Astrocyte (in vitro differentiated cells and primary cell): ENCODE measurements around the gene STXBP2. TPM values are rescaled to one million over a fixed set of nuclear protein-coding genes. Genes with fewer than 3 reads are reported as not detected.

Experiments used
- DNase-seq: peaks from one replicate; pipeline ENCODE4 v3.0.0-alpha.2; 2010; ENCODE audit warnings: low read depth
- FAIRE-seq: peaks from 2 replicates; lab custom pipeline; 2011; peaks lifted over from hg19 to GRCh38; lab: Jason Lieb, UNC
- H2AFZ ChIP-seq: 2 replicates; pipeline ENCODE4 v1.6.0; 2012; ENCODE audit warnings: low read depth, low read length, inconsistent platforms
- H3K27ac ChIP-seq: 2 replicates; pipeline ENCODE4 v1.5.1; 2011; ENCODE audit warnings: low read depth, low read length, inconsistent platforms
- H3K27me3 ChIP-seq: 2 replicates; pipeline ENCODE4 v1.6.0; 2011; ENCODE audit warnings: low read length, inconsistent platforms; ENCODE audit not compliant: insufficient read depth
- H3K36me3 ChIP-seq: 2 replicates; pipeline ENCODE4 v1.5.1; 2011; ENCODE audit warnings: low read length, inconsistent platforms; ENCODE audit not compliant: insufficient read depth
- H3K4me1 ChIP-seq: 2 replicates; pipeline ENCODE4 v1.5.1; 2011; ENCODE audit warnings: low read length, inconsistent platforms; ENCODE audit not compliant: insufficient read depth
- H3K4me2 ChIP-seq: 2 replicates; pipeline ENCODE4 v1.6.0; 2012; ENCODE audit warnings: low read length, inconsistent platforms
- H3K4me3 ChIP-seq: 2 replicates; pipeline ENCODE4 v1.5.1; 2011; ENCODE audit warnings: low read depth, mild to moderate bottlenecking, low read length, inconsistent platforms; ENCODE audit not compliant: insufficient read depth
- H3K79me2 ChIP-seq: 2 replicates; pipeline ENCODE4 v1.6.0; 2012; ENCODE audit warnings: mild to moderate bottlenecking, low read length, inconsistent platforms; ENCODE audit not compliant: insufficient read depth
- H3K9ac ChIP-seq: 2 replicates; pipeline ENCODE4 v1.6.0; 2012; ENCODE audit warnings: mild to moderate bottlenecking, low read length, inconsistent platforms
- H3K9me3 ChIP-seq: 2 replicates; pipeline ENCODE4 v1.5.1; 2012; ENCODE audit warnings: low read depth, mild to moderate bottlenecking, low read length, inconsistent platforms; ENCODE audit not compliant: insufficient read depth
- H4K20me1 ChIP-seq: 2 replicates; pipeline ENCODE4 v1.6.0; 2012; ENCODE audit warnings: low read length, inconsistent platforms; ENCODE audit not compliant: insufficient read depth
- H3K27ac Mint-ChIP-seq: one replicate; pipeline ENCODE4 v1.8.0; 2021; ENCODE audit warnings: mild to moderate bottlenecking, mixed read lengths; ENCODE audit not compliant: unreplicated experiment
- H3K27me3 Mint-ChIP-seq: one replicate; pipeline ENCODE4 v1.8.0; 2021; ENCODE audit warnings: low read depth, mixed read lengths; ENCODE audit not compliant: unreplicated experiment
- H3K36me3 Mint-ChIP-seq: one replicate; pipeline ENCODE4 v1.8.0; 2021; ENCODE audit warnings: low read depth, mixed read lengths; ENCODE audit not compliant: unreplicated experiment
- H3K4me1 Mint-ChIP-seq: one replicate; pipeline ENCODE4 v1.8.0; 2021; ENCODE audit warnings: low read depth, mixed read lengths; ENCODE audit not compliant: unreplicated experiment
- H3K4me3 Mint-ChIP-seq: one replicate; pipeline ENCODE4 v1.8.0; 2021; ENCODE audit warnings: mild to moderate bottlenecking, moderate library complexity, mixed read lengths; ENCODE audit not compliant: unreplicated experiment
- H3K9me3 Mint-ChIP-seq: one replicate; pipeline ENCODE4 v1.8.0; 2021; ENCODE audit warnings: mild to moderate bottlenecking, mixed read lengths; ENCODE audit not compliant: unreplicated experiment
- EZH2 ChIP-seq: IDR thresholded peaks from 2 replicates; pipeline ENCODE4 v1.6.1; 2012; ENCODE audit warnings: mild to moderate bottlenecking, low read length, inconsistent platforms; ENCODE audit not compliant: insufficient read depth
- total RNA-seq: library from RNA; stranded (reverse); gene quantifications from 2 replicates; pipeline ENCODE4 v1.2.1, GENCODE V29; 2021
- TF ChIP-seq, protein P1 (sequence below): IDR thresholded peaks from 2 replicates; pipeline ENCODE4 v1.5.1; 2011; ENCODE audit warnings: low read depth, mild to moderate bottlenecking, inconsistent platforms, low read length, moderate library complexity; ENCODE audit not compliant: insufficient read depth

Gene STXBP2
- total RNA-seq, 1 donor from 2014 or later, result 49.6 TPM

GRCh38 chr19:7668842-7669241 is 31.9 kb downstream of the STXBP2 start, which contains the start of gene RETN:
Gene RETN (plus strand): TSS chr19:7669049. CDS start chr19:7669327, 278 bp downstream.
- Histone ChIP-seq H3K4me2 (no peak within 1 kb of the TSS), H4K20me1 (no peaks in the 10 kb centered on the region), H3K36me3 (no peaks in the 10 kb centered on the region), H3K4me1 (no peaks in the 10 kb centered on the region), H3K4me3 (no peak within 1 kb of the TSS), H3K79me2 (no peaks in the 10 kb centered on the region), H3K27ac (no peak within 1 kb of the TSS), H2AFZ (no peak within 1 kb of the TSS), H3K27me3 (peaks cover 4% of the 10 kb centered on the region), H3K9me3 (no peaks in the 10 kb centered on the region), H3K9ac (no peak within 1 kb of the TSS)
- no peaks in the 10 kb centered on the region for H3K4me1 Mint-ChIP-seq
- H3K27me3 Mint-ChIP-seq, result peaks cover 67% of the 10 kb centered on the region
- TF ChIP-seq EZH2, result no peak
- TF ChIP-seq, protein P1, sequence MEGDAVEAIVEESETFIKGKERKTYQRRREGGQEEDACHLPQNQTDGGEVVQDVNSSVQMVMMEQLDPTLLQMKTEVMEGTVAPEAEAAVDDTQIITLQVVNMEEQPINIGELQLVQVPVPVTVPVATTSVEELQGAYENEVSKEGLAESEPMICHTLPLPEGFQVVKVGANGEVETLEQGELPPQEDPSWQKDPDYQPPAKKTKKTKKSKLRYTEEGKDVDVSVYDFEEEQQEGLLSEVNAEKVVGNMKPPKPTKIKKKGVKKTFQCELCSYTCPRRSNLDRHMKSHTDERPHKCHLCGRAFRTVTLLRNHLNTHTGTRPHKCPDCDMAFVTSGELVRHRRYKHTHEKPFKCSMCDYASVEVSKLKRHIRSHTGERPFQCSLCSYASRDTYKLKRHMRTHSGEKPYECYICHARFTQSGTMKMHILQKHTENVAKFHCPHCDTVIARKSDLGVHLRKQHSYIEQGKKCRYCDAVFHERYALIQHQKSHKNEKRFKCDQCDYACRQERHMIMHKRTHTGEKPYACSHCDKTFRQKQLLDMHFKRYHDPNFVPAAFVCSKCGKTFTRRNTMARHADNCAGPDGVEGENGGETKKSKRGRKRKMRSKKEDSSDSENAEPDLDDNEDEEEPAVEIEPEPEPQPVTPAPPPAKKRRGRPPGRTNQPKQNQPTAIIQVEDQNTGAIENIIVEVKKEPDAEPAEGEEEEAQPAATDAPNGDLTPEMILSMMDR, result no peak
- peaks cover 2% of the 10 kb centered on the region for H3K36me3 Mint-ChIP-seq
- no peak within 1 kb of the TSS for H3K4me3 Mint-ChIP-seq
- FAIRE-seq (no peak), DNase-seq (no peak)
- peaks cover 13% of the 10 kb centered on the region for H3K9me3 Mint-ChIP-seq
- H3K27ac Mint-ChIP-seq, result no peak within 1 kb of the TSS

DNA sequence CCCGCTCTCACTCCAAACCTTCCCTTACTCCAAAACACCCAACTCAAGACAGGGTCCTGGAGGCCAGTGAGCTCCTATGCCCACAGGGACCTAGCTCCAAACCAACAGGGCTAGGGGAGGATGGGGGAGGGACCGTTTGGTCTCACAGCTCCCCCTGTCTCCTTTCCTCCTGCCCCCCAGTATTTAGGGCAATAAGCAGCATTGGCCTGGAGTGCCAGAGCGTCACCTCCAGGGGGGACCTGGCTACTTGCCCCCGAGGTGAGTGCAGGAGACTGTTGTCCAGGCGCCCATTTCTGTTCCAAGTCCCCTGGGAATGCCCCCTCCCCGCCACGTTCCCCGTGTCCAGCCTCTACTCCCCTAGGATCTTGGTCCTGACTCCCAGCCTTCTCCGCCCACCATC is 32.7 kb downstream of the STXBP2 start:
- Mint-ChIP-seq H3K4me1 (no peaks in the 10 kb centered on the region), H3K36me3 (peaks cover 2% of the 10 kb centered on the region), H3K4me3 (no peak overlapping the region), H3K27me3 (peaks cover 69% of the 10 kb centered on the region), H3K27ac (no peak overlapping the region), H3K9me3 (peaks cover 16% of the 10 kb centered on the region)
- no peaks in the 10 kb centered on the region for H3K36me3 ChIP-seq
- H3K4me2 ChIP-seq, result no peak overlapping the region
- TF ChIP-seq EZH2, result no peak
- TF ChIP-seq, protein P1, result no peak
- no peak overlapping the region for H3K9ac ChIP-seq
- DNase-seq, result no peak
- no peaks in the 10 kb centered on the region for H4K20me1 ChIP-seq
- H3K9me3 ChIP-seq, result no peaks in the 10 kb centered on the region
- H3K4me1 ChIP-seq, result no peaks in the 10 kb centered on the region
- no peak overlapping the region for H3K4me3 ChIP-seq
- FAIRE-seq, result no peak
- H2AFZ ChIP-seq, result no peak overlapping the region
- H3K27ac ChIP-seq, result no peak overlapping the region
- H3K79me2 ChIP-seq, result no peaks in the 10 kb centered on the region
- H3K27me3 ChIP-seq, result peaks cover 4% of the 10 kb centered on the region

DNA sequence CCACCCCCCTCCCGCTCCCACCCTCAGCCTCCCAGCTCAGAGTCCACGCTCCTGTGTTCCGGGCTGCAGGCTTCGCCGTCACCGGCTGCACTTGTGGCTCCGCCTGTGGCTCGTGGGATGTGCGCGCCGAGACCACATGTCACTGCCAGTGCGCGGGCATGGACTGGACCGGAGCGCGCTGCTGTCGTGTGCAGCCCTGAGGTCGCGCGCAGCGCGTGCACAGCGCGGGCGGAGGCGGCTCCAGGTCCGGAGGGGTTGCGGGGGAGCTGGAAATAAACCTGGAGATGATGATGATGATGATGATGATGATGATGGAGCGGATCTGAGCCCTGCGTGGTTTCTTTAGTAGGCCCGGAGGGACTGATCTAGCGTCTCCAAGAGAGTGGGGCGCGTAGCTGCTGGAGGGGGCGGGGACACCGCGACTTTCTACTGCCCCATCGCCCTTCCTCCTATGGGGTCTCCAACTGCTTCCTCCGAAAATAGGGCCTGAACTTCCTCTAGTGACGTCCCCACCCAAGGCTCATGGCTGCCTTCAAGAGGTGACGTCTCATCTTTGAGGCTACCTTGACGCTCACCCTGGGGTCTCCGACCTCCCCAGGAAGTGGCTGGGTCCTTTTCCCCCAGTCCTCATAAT is 33.4 kb downstream of the STXBP2 start:
- Histone ChIP-seq H3K27ac (no peak overlapping the region), H3K36me3 (no peaks in the 10 kb centered on the region)

More for the DNA sequence above, 33.4 kb downstream of the STXBP2 start:
- no peaks in the 10 kb centered on the region for H3K9me3 ChIP-seq
- no peak overlapping the region for H3K27ac Mint-ChIP-seq
- TF ChIP-seq EZH2, result no peak
- TF ChIP-seq, protein P1, result no peak
- DNase-seq (no peak), FAIRE-seq (no peak)
- H3K4me2 ChIP-seq, result peak overlapping the region; percentile 54
- peaks cover 2% of the 10 kb centered on the region for H3K36me3 Mint-ChIP-seq
- no peaks in the 10 kb centered on the region for H3K79me2 ChIP-seq
- no peaks in the 10 kb centered on the region for H3K4me1 ChIP-seq
- H3K9me3 Mint-ChIP-seq, result peaks cover 16% of the 10 kb centered on the region
- H2AFZ ChIP-seq, result peak overlapping the region; percentile 10
- peaks cover 4% of the 10 kb centered on the region for H3K27me3 ChIP-seq
- H3K4me3 Mint-ChIP-seq, result peak overlapping the region; percentile 64
- H3K4me1 Mint-ChIP-seq, result no peaks in the 10 kb centered on the region
- H3K27me3 Mint-ChIP-seq, result peaks cover 69% of the 10 kb centered on the region
- H3K9ac ChIP-seq, result no peak overlapping the region
- no peaks in the 10 kb centered on the region for H4K20me1 ChIP-seq
- no peak overlapping the region for H3K4me3 ChIP-seq
